Measurements from ENCODE around the gene ZMYND10.
A peak's percentile ranks its signal among the peaks of the same experiment; 100 is the strongest.

Gene ZMYND10

GRCh38 chr3:50342813-50343633 is 2.5 kb downstream of the ZMYND10 start:
- DNase-seq = no peak

- DNase-seq = no peak
These were observed 3.4 kb downstream of the ZMYND10 start for GRCh38 chr3:50341996-50342650.

- DNase-seq = no peak
These were observed 4.0 kb downstream of the ZMYND10 start for GRCh38 chr3:50341537-50341936.

GRCh38 chr3:50340448-50341329 is 4.8 kb downstream of the ZMYND10 start, which contains the start of gene RASSF1:
RASSF1 (minus strand) TSS chr3:50340836; CDS start chr3:50340805, 31 bp downstream.
- DNase-seq = no peak

- no peak for DNase-seq
These were observed 5.4 kb downstream of the ZMYND10 start for GRCh38 chr3:50340147-50340447.

GRCh38 chr3:50339485-50340146 is 5.9 kb downstream of the ZMYND10 start:
- DNase-seq = no peak

GRCh38 chr3:50338965-50339364 is 6.6 kb downstream of the ZMYND10 start:
- DNase-seq = no peak

- DNase-seq = peak; percentile 98
These were observed 8.2 kb downstream of the ZMYND10 start for GRCh38 chr3:50337175-50337861.

GRCh38 chr3:50336452-50337174 is 8.9 kb downstream of the ZMYND10 start:
- DNase-seq = no peak

- DNase-seq = no peak
These were observed 11.0 kb downstream of the ZMYND10 start for GRCh38 chr3:50334339-50335075.

GRCh38 chr3:50333744-50334328 is 11.7 kb downstream of the ZMYND10 start:
- no peak for DNase-seq

GRCh38 chr3:50331364-50331907 is 14.1 kb downstream of the ZMYND10 start:
- no peak for DNase-seq

GRCh38 chr3:50330330-50330729 is 15.2 kb downstream of the ZMYND10 start:
- DNase-seq = no peak

GRCh38 chr3:50327943-50328691 is 17.4 kb downstream of the ZMYND10 start, which contains the start of gene TUSC2:
TUSC2 (minus strand) TSS chr3:50328223; CDS start chr3:50328099, 124 bp downstream.
- DNase-seq = peak; percentile 96

GRCh38 chr3:50327129-50327528 is 18.4 kb downstream of the ZMYND10 start:
- no peak for DNase-seq

GRCh38 chr3:50326182-50326541 is 19.4 kb downstream of the ZMYND10 start:
- DNase-seq = no peak

- no peak for DNase-seq
These were observed 19.9 kb downstream of the ZMYND10 start for GRCh38 chr3:50325497-50326181.

- no peak for DNase-seq
These were observed 20.4 kb downstream of the ZMYND10 start for GRCh38 chr3:50325113-50325480.

Measured in NCI-H146 (cell line).